ENCODE measurements around the gene KRT32.

The KRT32 gene

DNA sequence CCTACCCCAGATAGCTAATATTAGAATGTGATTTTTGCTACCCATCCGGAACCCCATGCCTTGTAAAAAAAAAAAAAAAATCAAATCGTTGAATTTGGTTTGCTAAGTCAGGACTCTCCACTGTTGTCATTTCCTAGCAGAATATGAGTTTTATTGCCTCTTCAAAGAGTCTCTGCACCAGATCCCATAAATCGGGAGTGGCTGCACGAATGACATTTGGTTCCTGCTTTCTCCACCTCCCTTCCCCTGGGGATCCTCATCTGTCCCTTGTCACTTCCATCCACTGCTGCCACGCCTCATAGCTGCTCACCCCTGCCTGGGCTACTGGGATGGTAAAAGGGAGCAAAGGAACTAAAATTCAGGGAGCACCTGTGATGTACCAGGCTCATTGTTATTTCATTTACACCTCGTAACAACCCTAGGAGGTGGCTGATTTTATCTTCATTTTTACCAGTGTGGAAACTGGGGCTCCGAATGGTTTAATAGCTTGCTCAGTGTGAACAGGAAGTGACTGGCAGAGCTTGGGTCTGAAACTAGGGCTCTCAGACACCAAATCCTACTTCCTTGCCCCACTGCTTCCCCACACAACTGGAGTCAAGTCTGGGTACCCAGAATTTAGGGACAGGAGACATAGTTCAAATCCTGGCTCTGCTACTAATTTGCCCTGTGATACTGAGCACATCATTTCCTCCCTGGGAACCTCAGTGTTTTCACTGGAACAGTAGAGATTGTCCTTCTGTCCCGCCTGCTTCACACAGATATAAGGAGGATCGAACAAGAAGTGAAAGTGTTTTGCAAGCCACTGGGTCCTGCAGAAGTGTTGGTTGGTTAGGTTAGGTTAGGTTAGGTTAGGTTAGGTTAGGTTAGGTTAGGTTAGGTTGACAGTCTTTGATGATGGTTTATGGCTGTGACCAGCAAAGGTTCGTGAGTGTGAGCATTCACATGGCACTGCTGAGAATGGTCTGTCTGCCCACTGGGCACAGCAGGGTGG, 23.1 kb upstream of the KRT32 start:
- TF ChIP-seq, protein P1, sequence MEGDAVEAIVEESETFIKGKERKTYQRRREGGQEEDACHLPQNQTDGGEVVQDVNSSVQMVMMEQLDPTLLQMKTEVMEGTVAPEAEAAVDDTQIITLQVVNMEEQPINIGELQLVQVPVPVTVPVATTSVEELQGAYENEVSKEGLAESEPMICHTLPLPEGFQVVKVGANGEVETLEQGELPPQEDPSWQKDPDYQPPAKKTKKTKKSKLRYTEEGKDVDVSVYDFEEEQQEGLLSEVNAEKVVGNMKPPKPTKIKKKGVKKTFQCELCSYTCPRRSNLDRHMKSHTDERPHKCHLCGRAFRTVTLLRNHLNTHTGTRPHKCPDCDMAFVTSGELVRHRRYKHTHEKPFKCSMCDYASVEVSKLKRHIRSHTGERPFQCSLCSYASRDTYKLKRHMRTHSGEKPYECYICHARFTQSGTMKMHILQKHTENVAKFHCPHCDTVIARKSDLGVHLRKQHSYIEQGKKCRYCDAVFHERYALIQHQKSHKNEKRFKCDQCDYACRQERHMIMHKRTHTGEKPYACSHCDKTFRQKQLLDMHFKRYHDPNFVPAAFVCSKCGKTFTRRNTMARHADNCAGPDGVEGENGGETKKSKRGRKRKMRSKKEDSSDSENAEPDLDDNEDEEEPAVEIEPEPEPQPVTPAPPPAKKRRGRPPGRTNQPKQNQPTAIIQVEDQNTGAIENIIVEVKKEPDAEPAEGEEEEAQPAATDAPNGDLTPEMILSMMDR (IDR thresholded peaks at IDR 0.05) = no peak
- Histone ChIP-seq H3K36me3 (ENCODE audit: control insufficient read depth, insufficient read depth, low read length) (no peaks in the 10 kb centered on the region), H3K9ac (no peak overlapping the region), H3K79me2 (no peaks in the 10 kb centered on the region), H3K4me1 (no peaks in the 10 kb centered on the region), H3K4me2 (ENCODE audit: low read length) (no peak overlapping the region), H3K4me3 (ENCODE audit: low read depth, low read length) (no peak overlapping the region), H3K27me3 (ENCODE audit: control insufficient read depth, insufficient read depth, low read length) (no peaks in the 10 kb centered on the region), H3K27ac (no peak overlapping the region), H2AFZ (no peak overlapping the region), H3K9me3 (ENCODE audit: control insufficient read depth, low read length) (no peaks in the 10 kb centered on the region)

DNA sequence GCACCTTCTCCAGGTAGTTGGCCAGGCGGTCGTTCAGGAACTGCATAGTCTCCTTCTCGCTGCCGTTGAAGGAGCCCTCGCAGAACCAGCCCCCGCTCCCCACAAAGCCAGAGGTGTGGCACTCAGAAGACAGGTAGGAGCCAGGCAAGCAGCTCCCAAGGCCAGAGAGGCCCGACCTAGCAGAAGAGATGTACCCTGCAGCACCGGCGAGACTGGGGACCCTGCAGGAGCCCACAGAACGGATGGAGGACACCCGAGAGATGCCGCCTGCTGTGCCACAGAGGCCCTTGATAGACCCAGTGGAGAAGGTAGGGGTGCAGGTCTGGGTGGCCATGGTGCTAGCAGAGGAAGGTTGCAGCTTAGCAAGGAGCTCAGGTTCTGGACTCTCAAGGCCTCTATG, 22.3 kb upstream of the KRT32 start, which contains the start of gene KRT36:
TSS of gene KRT36 (minus strand) at position 380 of the 400 bp plus-strand sequence. CDS start at position 334, 46 bp downstream.
- Histone ChIP-seq H3K79me2 (no peaks in the 10 kb centered on the region), H3K36me3 (ENCODE audit: control insufficient read depth, insufficient read depth, low read length) (no peaks in the 10 kb centered on the region), H3K27ac (no peak within 1 kb of the TSS), H3K9me3 (ENCODE audit: control insufficient read depth, low read length) (no peaks in the 10 kb centered on the region), H3K9ac (no peak within 1 kb of the TSS), H3K27me3 (ENCODE audit: control insufficient read depth, insufficient read depth, low read length) (no peaks in the 10 kb centered on the region), H3K4me1 (no peaks in the 10 kb centered on the region), H2AFZ (no peak within 1 kb of the TSS), H3K4me2 (ENCODE audit: low read length) (no peak within 1 kb of the TSS), H3K4me3 (ENCODE audit: low read depth, low read length) (no peak within 1 kb of the TSS)
- TF ChIP-seq, protein P1 (IDR thresholded peaks at IDR 0.05) = no peak

DNA sequence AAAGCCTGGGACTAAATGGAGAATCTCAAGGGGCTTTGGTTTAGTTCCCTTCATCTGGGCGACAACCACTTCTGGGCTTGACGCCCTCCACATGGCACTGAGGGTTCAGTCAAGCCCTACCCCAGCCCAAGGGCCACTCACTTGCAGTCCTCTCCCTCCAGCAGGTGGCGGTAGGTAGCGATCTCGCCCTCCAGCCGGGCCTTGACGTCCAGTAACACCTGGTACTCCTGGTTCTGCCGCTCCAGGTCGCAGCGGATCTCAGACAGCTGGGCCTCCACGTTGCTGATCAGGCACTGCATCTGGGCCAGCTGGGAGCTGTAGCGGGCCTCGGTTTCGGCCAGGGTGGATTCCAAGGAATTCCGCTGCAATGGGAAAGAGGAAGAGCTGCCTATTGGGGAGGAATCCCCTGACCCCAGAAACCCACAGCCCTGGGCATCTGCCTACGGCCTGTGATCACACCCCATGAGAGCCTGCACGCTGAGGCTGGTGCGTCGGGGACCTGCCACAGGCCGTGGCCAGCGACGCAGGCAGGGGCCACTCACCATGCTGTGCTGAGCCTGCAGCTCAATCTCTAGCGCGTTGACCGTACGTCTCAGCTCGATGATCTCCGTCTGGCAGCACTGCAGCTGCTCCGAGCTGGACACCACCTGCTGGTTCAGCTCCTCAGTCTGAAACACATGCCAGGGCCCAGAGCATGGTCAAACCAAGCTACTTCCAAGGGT, 19.8 kb upstream of the KRT32 start:
- no peak overlapping the region for H3K4me3 ChIP-seq (ENCODE audit: low read depth, low read length)
- H3K27ac ChIP-seq = no peak overlapping the region
- TF ChIP-seq, protein P1 (IDR thresholded peaks at IDR 0.05) = peak; percentile 45
- H3K27me3 ChIP-seq (ENCODE audit: control insufficient read depth, insufficient read depth, low read length) = no peaks in the 10 kb centered on the region
- no peak overlapping the region for H2AFZ ChIP-seq
- no peak overlapping the region for H3K9ac ChIP-seq
- H3K4me2 ChIP-seq (ENCODE audit: low read length) = no peak overlapping the region
- H3K36me3 ChIP-seq (ENCODE audit: control insufficient read depth, insufficient read depth, low read length) = no peaks in the 10 kb centered on the region
- no peaks in the 10 kb centered on the region for H3K79me2 ChIP-seq
- no peaks in the 10 kb centered on the region for H3K4me1 ChIP-seq
- H3K9me3 ChIP-seq (ENCODE audit: control insufficient read depth, low read length) = no peaks in the 10 kb centered on the region

DNA sequence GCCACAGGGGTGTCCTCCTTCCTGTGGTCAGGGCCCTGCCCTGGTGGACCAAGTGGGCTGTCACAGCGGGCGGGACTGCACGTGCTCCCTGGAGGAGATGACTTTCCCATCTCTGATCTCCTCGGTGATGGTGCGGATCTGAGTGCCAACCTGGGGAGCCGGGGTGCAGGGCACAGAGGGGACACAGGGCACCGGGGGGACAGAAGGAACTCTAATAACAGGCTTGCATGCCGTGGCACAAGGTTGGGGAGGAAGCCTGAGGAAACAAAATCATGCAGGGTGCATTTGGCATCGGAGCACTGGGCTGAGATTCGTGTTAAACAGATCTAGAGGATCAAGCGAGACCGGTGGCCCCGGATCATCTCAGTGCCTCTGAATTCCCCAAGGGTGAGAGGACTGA, 19.1 kb upstream of the KRT32 start:
- H2AFZ ChIP-seq = no peak overlapping the region
- H3K79me2 ChIP-seq = no peaks in the 10 kb centered on the region
- no peak overlapping the region for H3K27ac ChIP-seq
- H3K4me1 ChIP-seq = no peaks in the 10 kb centered on the region
- TF ChIP-seq, protein P1 (IDR thresholded peaks at IDR 0.05) = no peak
- H3K36me3 ChIP-seq (ENCODE audit: control insufficient read depth, insufficient read depth, low read length) = no peaks in the 10 kb centered on the region
- no peak overlapping the region for H3K4me2 ChIP-seq (ENCODE audit: low read length)
- H3K27me3 ChIP-seq (ENCODE audit: control insufficient read depth, insufficient read depth, low read length) = no peaks in the 10 kb centered on the region
- H3K9ac ChIP-seq = no peak overlapping the region
- no peaks in the 10 kb centered on the region for H3K9me3 ChIP-seq (ENCODE audit: control insufficient read depth, low read length)
- no peak overlapping the region for H3K4me3 ChIP-seq (ENCODE audit: low read depth, low read length)
